HepG2 (cell line): ENCODE results near the gene TFEB. TPM values are rescaled to one million over a fixed set of nuclear protein-coding genes. Genes with fewer than 3 reads are reported as not detected.

ENCODE experiments used
- ATF3 ChIP-seq: sonication (generic); formaldehyde crosslinking; IDR thresholded peaks from 2 replicates; pipeline ENCODE4 v1.4.0; 2020; ENCODE audit warnings: missing genetic modification reagents
- BRF2 ChIP-seq: sonication (generic); formaldehyde crosslinking; IDR thresholded peaks from 2 replicates; pipeline ENCODE4 v1.8.1; 2022; ENCODE audit warnings: mild to moderate bottlenecking, missing genetic modification reagents
- CREM ChIP-seq, 2 experiments: sonication (generic) in 1 of 2; formaldehyde crosslinking in 1 of 2; IDR thresholded peaks; 2 replicates each; pipeline versions ENCODE4 v1.4.0 to v1.6.1; 2016 to 2020; ENCODE audit warnings: antibody characterized with exemption in 1 of 2, mild to moderate bottlenecking in 1 of 2, missing genetic modification reagents in 1 of 2
- GABPA ChIP-seq, 2 experiments: IDR thresholded peaks; 2 replicates each; pipeline ENCODE4 v1.6.1; 2011 to 2016; ENCODE audit warnings: low read depth in 2 of 2, low read length in 1 of 2, missing biosample characterization in 1 of 2, missing genetic modification characterization in 1 of 2
- GRHL1 ChIP-seq: sonication (generic); formaldehyde crosslinking; conservative IDR thresholded peaks from 2 replicates; pipeline ENCODE4 v1.8.0; 2022; ENCODE audit warnings: missing genetic modification reagents
- HNF4A ChIP-seq: sonication (generic); formaldehyde crosslinking; IDR thresholded peaks from 2 replicates; pipeline ENCODE4 v1.4.0; 2020; ENCODE audit warnings: missing genetic modification reagents
- KDM3A ChIP-seq: IDR thresholded peaks from 2 replicates; pipeline ENCODE4 v1.6.1; 2018; ENCODE audit warnings: low read depth, missing compliant biosample characterization
- MAFK ChIP-seq, 2 experiments: IDR thresholded peaks in 1 of 2; conservative IDR thresholded peaks in 1 of 2; 2 replicates each; pipeline ENCODE4 v1.6.1; 2011; ENCODE audit warnings: improper control_type of control experiment in 2 of 2, low read length in 2 of 2
- MATR3 ChIP-seq: sonication (generic); formaldehyde crosslinking; IDR thresholded peaks from 2 replicates; pipeline ENCODE4 v1.4.0; 2020; ENCODE audit warnings: missing genetic modification reagents
- NAIF1 ChIP-seq: sonication (generic); formaldehyde crosslinking; IDR thresholded peaks from 2 replicates; pipeline ENCODE4 v1.5.0; 2020; ENCODE audit warnings: mild to moderate bottlenecking, missing genetic modification reagents, borderline replicate concordance
- NPAS2 ChIP-seq: sonication (generic); formaldehyde crosslinking; IDR thresholded peaks from 2 replicates; pipeline ENCODE4 v1.8.0; 2022; ENCODE audit warnings: mild to moderate bottlenecking, missing genetic modification reagents, borderline replicate concordance
- RBFOX2 ChIP-seq: fragments of 200-400 bp; formaldehyde crosslinking; IDR thresholded peaks from 2 replicates; pipeline ENCODE4 v1.6.1; 2017; ENCODE audit warnings: low read depth, mild to moderate bottlenecking, low read length
- ZFP37 ChIP-seq: sonication (generic); formaldehyde crosslinking; IDR thresholded peaks from 2 replicates; pipeline ENCODE4 v1.4.0; 2020; ENCODE audit warnings: missing genetic modification reagents, borderline replicate concordance
- ZNF7 ChIP-seq: IDR thresholded peaks from 2 replicates; pipeline ENCODE4 v1.6.1; 2016; ENCODE audit warnings: missing biosample characterization, missing genetic modification reagents
- ZNF761 ChIP-seq: sonication (generic); formaldehyde crosslinking; conservative IDR thresholded peaks from 2 replicates; pipeline ENCODE4 v1.4.0; 2020; ENCODE audit warnings: mild to moderate bottlenecking, missing genetic modification reagents
- ZNF768 ChIP-seq: sonication (generic); formaldehyde crosslinking; IDR thresholded peaks from 2 replicates; pipeline ENCODE4 v1.4.0; 2020; ENCODE audit warnings: missing genetic modification reagents
- ZSCAN30 ChIP-seq: sonication (generic); formaldehyde crosslinking; IDR thresholded peaks from 2 replicates; pipeline ENCODE4 v1.5.0; 2020; ENCODE audit warnings: mild to moderate bottlenecking, missing genetic modification reagents
- polyA plus RNA-seq, 8 experiments: library from polyadenylated mRNA; depleted of rRNA in 3 of 8; stranded (reverse) in 7 of 8; unstranded in 1 of 8; fragments of >200 nt; fragmentation: Illumina TruSeq in 4 of 8; extraction: Trizol in 4 of 8; gene quantifications; 2 replicates each; pipeline versions ENCODE4 v1.2.1 to v1.2.3, GENCODE V29; 2011 to 2016; ENCODE audit warnings: low read depth in 4 of 8, missing spikeins in 1 of 8, mixed read lengths in 1 of 8; ENCODE audit not compliant: insufficient read depth in 1 of 8
- total RNA-seq, 5 experiments: library from RNA; depleted of rRNA; stranded (reverse); fragments of >200 nt; fragmentation: Illumina TruSeq; extraction: Trizol; gene quantifications; 2 replicates each; pipeline ENCODE4 v1.2.3, GENCODE V29; 2016; ENCODE audit warnings: low read depth in 1 of 5
- TF ChIP-seq, protein P1 (sequence below): sonication (generic); formaldehyde crosslinking; conservative IDR thresholded peaks from 2 replicates; pipeline ENCODE4 v1.4.0; 2020; ENCODE audit warnings: missing genetic modification reagents
- TF ChIP-seq, protein P2 (sequence below): sonication (generic); formaldehyde crosslinking; IDR thresholded peaks from 2 replicates; pipeline ENCODE4 v1.5.0; 2020; ENCODE audit warnings: mild to moderate bottlenecking, missing genetic modification reagents, moderate library complexity
- TF ChIP-seq, protein P3 (sequence below): IDR thresholded peaks from 2 replicates; pipeline ENCODE4 v1.6.1; 2016; ENCODE audit warnings: mild to moderate bottlenecking

Gene TFEB
- total and polyA plus RNA-seq, 2 of the 13 experiments (the other 11 are each of a cell fraction or from before 2014, with no cell fraction given), result 13.3 to 18.7 TPM

- TF ChIP-seq BRF2 (CRISPR knock-in tag), result no peak
- TF ChIP-seq NPAS2, result no peak
- TF ChIP-seq GRHL1 (CRISPR knock-in tag), result no peak
- TF ChIP-seq ZFP37 (CRISPR knock-in tag), result no peak
- no peak for TF ChIP-seq ZNF7 (CRISPR knock-in tag)
- TF ChIP-seq ZNF761, result peak; percentile 85; the same call in 1 of the 2 replicates
- TF ChIP-seq NAIF1 (CRISPR knock-in tag), result no peak
- TF ChIP-seq HNF4A (CRISPR knock-in tag), result 0 out of 2 replicates have a peak, but pooled peaks have one; percentile 37
- TF ChIP-seq ZSCAN30 (CRISPR knock-in tag), result no peak
- no peak for TF ChIP-seq GABPA (IDR thresholded peaks at IDR 0.05; ENCODE audit: low read depth, low read length)
- peak; percentile 81 for TF ChIP-seq GABPA (CRISPR knock-in tag; IDR thresholded peaks at IDR 0.05; ENCODE audit: low read depth)
- TF ChIP-seq, protein P1, sequence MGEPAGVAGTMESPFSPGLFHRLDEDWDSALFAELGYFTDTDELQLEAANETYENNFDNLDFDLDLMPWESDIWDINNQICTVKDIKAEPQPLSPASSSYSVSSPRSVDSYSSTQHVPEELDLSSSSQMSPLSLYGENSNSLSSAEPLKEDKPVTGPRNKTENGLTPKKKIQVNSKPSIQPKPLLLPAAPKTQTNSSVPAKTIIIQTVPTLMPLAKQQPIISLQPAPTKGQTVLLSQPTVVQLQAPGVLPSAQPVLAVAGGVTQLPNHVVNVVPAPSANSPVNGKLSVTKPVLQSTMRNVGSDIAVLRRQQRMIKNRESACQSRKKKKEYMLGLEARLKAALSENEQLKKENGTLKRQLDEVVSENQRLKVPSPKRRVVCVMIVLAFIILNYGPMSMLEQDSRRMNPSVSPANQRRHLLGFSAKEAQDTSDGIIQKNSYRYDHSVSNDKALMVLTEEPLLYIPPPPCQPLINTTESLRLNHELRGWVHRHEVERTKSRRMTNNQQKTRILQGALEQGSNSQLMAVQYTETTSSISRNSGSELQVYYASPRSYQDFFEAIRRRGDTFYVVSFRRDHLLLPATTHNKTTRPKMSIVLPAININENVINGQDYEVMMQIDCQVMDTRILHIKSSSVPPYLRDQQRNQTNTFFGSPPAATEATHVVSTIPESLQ (CRISPR knock-in tag), result no peak
- TF ChIP-seq ZNF768 (CRISPR knock-in tag), result peak; percentile 68; the same call in 1 of the 2 replicates
- TF ChIP-seq, protein P2, sequence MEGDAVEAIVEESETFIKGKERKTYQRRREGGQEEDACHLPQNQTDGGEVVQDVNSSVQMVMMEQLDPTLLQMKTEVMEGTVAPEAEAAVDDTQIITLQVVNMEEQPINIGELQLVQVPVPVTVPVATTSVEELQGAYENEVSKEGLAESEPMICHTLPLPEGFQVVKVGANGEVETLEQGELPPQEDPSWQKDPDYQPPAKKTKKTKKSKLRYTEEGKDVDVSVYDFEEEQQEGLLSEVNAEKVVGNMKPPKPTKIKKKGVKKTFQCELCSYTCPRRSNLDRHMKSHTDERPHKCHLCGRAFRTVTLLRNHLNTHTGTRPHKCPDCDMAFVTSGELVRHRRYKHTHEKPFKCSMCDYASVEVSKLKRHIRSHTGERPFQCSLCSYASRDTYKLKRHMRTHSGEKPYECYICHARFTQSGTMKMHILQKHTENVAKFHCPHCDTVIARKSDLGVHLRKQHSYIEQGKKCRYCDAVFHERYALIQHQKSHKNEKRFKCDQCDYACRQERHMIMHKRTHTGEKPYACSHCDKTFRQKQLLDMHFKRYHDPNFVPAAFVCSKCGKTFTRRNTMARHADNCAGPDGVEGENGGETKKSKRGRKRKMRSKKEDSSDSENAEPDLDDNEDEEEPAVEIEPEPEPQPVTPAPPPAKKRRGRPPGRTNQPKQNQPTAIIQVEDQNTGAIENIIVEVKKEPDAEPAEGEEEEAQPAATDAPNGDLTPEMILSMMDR (CRISPR knock-in tag), result peak; percentile 99
- TF ChIP-seq MATR3 (CRISPR knock-in tag), result no peak
- TF ChIP-seq, protein P3, sequence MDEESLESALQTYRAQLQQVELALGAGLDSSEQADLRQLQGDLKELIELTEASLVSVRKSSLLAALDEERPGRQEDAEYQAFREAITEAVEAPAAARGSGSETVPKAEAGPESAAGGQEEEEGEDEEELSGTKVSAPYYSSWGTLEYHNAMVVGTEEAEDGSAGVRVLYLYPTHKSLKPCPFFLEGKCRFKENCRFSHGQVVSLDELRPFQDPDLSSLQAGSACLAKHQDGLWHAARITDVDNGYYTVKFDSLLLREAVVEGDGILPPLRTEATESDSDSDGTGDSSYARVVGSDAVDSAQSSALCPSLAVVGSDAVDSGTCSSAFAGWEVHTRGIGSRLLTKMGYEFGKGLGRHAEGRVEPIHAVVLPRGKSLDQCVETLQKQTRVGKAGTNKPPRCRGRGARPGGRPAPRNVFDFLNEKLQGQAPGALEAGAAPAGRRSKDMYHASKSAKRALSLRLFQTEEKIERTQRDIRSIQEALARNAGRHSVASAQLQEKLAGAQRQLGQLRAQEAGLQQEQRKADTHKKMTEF, result peak; percentile 89
- peak; percentile 64; the same call in 1 of the 2 replicates for TF ChIP-seq ATF3 (CRISPR knock-in tag)
- 0 out of 4 replicates have a peak, but pooled peaks of 1 of the 2 experiments have one; percentile 1 for TF ChIP-seq MAFK (conservative IDR thresholded peaks at IDR 0.05 in 1 of 2, IDR thresholded peaks at IDR 0.05 in 1 of 2; ENCODE audit: low read length in 2 of 2)
- TF ChIP-seq RBFOX2, result peak; percentile 83
- TF ChIP-seq CREM (IDR thresholded peaks at IDR 0.05), result peak; percentile 39; the same call in 1 of the 2 replicates
- no peak for TF ChIP-seq CREM (CRISPR knock-in tag; IDR thresholded peaks at IDR 0.05)
- peak; percentile 98 for TF ChIP-seq KDM3A
Measured at GRCh38 chr6:41779788-41780550, 44.6 kb upstream of the TFEB start, which contains the start of gene FRS3 (continued).
